ENCODE data around the gene CLCN1. TPM values are rescaled to one million over a fixed set of nuclear protein-coding genes. Genes with fewer than 3 reads are reported as not detected.
A peak's percentile ranks its signal among the peaks of the same experiment; 100 is the strongest.

The CLCN1 gene
- total and polyA plus RNA-seq, 4 donors, result 0.06 to 0.68 (median 0.28) TPM; not detected in 1

DNA sequence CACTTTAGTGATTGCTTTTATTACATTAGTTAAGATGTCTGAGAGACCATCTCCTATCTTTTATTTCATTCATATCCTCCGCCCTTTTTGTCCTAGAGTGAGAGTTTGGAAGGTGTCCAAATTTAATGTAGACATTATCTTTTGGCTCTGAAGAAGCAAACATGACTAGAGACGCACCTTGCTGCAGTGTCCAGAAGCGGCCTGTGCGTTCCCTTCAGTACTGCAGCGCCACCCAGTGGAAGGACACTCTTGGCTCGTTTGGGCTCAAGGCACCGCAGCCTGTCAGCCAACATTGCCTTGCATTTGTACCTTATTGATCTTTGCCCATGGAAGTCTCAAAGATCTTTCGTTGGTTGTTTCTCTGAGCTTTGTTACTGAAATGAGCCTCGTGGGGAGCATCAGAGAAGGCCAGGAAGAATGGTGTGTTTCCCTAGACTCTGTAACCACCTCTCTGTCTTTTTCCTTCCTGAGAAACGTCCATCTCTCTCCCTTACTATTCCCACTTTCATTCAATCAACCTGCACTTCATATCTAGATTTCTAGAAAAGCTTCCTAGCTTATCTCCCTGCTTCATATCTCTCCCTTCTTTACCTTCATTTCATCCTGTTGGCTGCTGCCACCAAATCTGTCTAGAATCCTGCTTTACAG is 10.4 kb upstream of the CLCN1 start:
- peak in 2 of 6 donors; percentile 50 to 53 for DNase-seq (ENCODE audit: low read depth in 4 of 6, low spot score in 6 of 6)
- H3K27ac ChIP-seq (ENCODE audit: low read depth, low read length), result no peak overlapping the region

DNA sequence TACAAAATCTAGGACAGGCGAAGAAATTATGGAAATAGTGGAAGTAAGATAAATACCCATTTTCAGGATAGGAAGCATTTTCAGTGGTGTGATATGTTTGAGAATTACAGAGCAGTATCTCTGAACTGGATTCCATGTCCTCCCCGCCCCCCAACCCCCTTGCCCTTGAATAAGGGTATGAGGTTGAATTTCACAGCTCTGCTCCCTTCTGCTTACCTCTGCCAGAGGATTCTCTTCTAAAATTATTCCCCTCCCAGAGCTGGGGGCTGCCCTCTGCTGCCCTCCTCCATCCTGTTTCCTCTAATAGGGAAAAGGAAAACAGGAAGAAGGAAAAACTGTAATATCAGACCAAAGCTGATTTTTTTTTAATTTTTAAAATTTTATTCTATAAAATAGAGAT is 7.3 kb upstream of the CLCN1 start:
- H3K36me3 ChIP-seq (ENCODE audit: control insufficient read depth, insufficient read depth, low read length), result peaks cover 41% of the 10 kb centered on the region
- no peaks in the 10 kb centered on the region for H3K9me3 ChIP-seq (ENCODE audit: control insufficient read depth, insufficient read depth, low read length)
- H3K4me1 ChIP-seq (ENCODE audit: control insufficient read depth, insufficient read depth, low read length), result no peaks in the 10 kb centered on the region
- no peak overlapping the region for H3K27ac ChIP-seq (ENCODE audit: low read depth, low read length)
- H3K4me3 ChIP-seq (ENCODE audit: low read depth, low read length), result no peak overlapping the region
- 78% methylated on average over 1 of the region's 2 CpGs for WGBS (ENCODE audit: insufficient coverage)
- H3K27me3 ChIP-seq (ENCODE audit: control insufficient read depth, insufficient read depth, low read length), result no peaks in the 10 kb centered on the region
- DNase-seq (ENCODE audit: low read depth in 4 of 6, low spot score in 6 of 6), result no peak

More for the DNA sequence above, 10.4 kb upstream of the CLCN1 start:
- H3K36me3 ChIP-seq (ENCODE audit: control insufficient read depth, insufficient read depth, low read length), result peaks cover 43% of the 10 kb centered on the region
- no peaks in the 10 kb centered on the region for H3K27me3 ChIP-seq (ENCODE audit: control insufficient read depth, insufficient read depth, low read length)
- 69% methylated on average over 9 of the region's 10 CpGs for whole genome bisulfite sequencing (ENCODE audit: insufficient coverage)
- no peaks in the 10 kb centered on the region for H3K9me3 ChIP-seq (ENCODE audit: control insufficient read depth, insufficient read depth, low read length)
- H3K4me1 ChIP-seq (ENCODE audit: control insufficient read depth, insufficient read depth, low read length), result no peaks in the 10 kb centered on the region
- H3K4me3 ChIP-seq (ENCODE audit: low read depth, low read length), result no peak overlapping the region

GRCh38 chr7:143314127-143314526 is 1.8 kb upstream of the CLCN1 start:
- no peaks in the 10 kb centered on the region for H3K9me3 ChIP-seq (ENCODE audit: control insufficient read depth, insufficient read depth, low read length)

DNA sequence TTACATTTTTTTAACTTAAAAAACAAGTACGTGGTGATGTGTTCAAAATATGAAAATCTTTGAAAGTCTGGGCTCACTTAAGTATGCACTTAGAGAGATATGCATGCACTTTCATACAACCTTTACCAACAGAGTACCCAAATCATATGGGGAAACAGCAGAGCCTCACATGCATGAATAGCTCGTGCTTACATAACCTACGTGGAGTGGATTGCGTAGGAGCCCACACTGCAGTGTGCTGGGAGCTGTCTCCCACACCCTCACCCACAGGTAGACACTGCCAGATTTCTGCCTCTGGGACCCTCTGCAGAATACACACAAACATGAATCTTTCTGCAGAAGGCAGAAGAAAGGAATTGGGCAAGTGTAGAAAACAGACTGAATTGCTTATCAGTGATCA is 581 bp downstream of the CLCN1 start:
- no peak for DNase-seq (ENCODE audit: low read depth in 4 of 6, low spot score in 6 of 6)
- no peak overlapping the region for H3K27ac ChIP-seq (ENCODE audit: low read depth, low read length)
- 95% methylated on average over 4 of the region's 4 CpGs for WGBS (ENCODE audit: insufficient coverage)

More at GRCh38 chr7:143314127-143314526, 1.8 kb upstream of the CLCN1 start:
- H3K4me3 ChIP-seq (ENCODE audit: low read depth, low read length), result no peak overlapping the region
- H3K27me3 ChIP-seq (ENCODE audit: control insufficient read depth, insufficient read depth, low read length), result no peaks in the 10 kb centered on the region
- peaks cover 6% of the 10 kb centered on the region for H3K36me3 ChIP-seq (ENCODE audit: control insufficient read depth, insufficient read depth, low read length)
- no peaks in the 10 kb centered on the region for H3K4me1 ChIP-seq (ENCODE audit: control insufficient read depth, insufficient read depth, low read length)
- no peak overlapping the region for H3K27ac ChIP-seq (ENCODE audit: low read depth, low read length)
- DNase-seq (ENCODE audit: low read depth in 4 of 6, low spot score in 6 of 6), result no peak

GRCh38 chr7:143318661-143319060 is 2.8 kb downstream of the CLCN1 start:
- Histone ChIP-seq H3K4me3 (ENCODE audit: low read depth, low read length) (no peak overlapping the region), H3K27me3 (ENCODE audit: control insufficient read depth, insufficient read depth, low read length) (no peaks in the 10 kb centered on the region), H3K27ac (ENCODE audit: low read depth, low read length) (peak overlapping the region; percentile 33), H3K4me1 (ENCODE audit: control insufficient read depth, insufficient read depth, low read length) (peaks cover 6% of the 10 kb centered on the region), H3K9me3 (ENCODE audit: control insufficient read depth, insufficient read depth, low read length) (no peaks in the 10 kb centered on the region), H3K36me3 (ENCODE audit: control insufficient read depth, insufficient read depth, low read length) (no peaks in the 10 kb centered on the region)
- DNase-seq (ENCODE audit: low read depth in 4 of 6, low spot score in 6 of 6), result peak in 1 of 6 donors; percentile 24
- 61% methylated on average over 3 of the region's 5 CpGs for WGBS (ENCODE audit: insufficient coverage)

More for the DNA sequence above, 581 bp downstream of the CLCN1 start:
- no peaks in the 10 kb centered on the region for H3K27me3 ChIP-seq (ENCODE audit: control insufficient read depth, insufficient read depth, low read length)
- peaks cover 4% of the 10 kb centered on the region for H3K36me3 ChIP-seq (ENCODE audit: control insufficient read depth, insufficient read depth, low read length)
- H3K4me3 ChIP-seq (ENCODE audit: low read depth, low read length), result no peak overlapping the region
- no peaks in the 10 kb centered on the region for H3K4me1 ChIP-seq (ENCODE audit: control insufficient read depth, insufficient read depth, low read length)
- H3K9me3 ChIP-seq (ENCODE audit: control insufficient read depth, insufficient read depth, low read length), result no peaks in the 10 kb centered on the region

- DNase-seq (ENCODE audit: low read depth in 4 of 6, low spot score in 6 of 6), result no peak
- H3K27me3 ChIP-seq (ENCODE audit: control insufficient read depth, insufficient read depth, low read length), result no peaks in the 10 kb centered on the region
- H3K4me3 ChIP-seq (ENCODE audit: low read depth, low read length), result no peak overlapping the region
- peaks cover 7% of the 10 kb centered on the region for H3K4me1 ChIP-seq (ENCODE audit: control insufficient read depth, insufficient read depth, low read length)
- 86% methylated on average over 4 of the region's 9 CpGs for WGBS (ENCODE audit: insufficient coverage)
- H3K9me3 ChIP-seq (ENCODE audit: control insufficient read depth, insufficient read depth, low read length), result no peaks in the 10 kb centered on the region
- no peaks in the 10 kb centered on the region for H3K36me3 ChIP-seq (ENCODE audit: control insufficient read depth, insufficient read depth, low read length)
- H3K27ac ChIP-seq (ENCODE audit: low read depth, low read length), result no peak overlapping the region
Observed at GRCh38 chr7:143320620-143321019, 4.7 kb downstream of the CLCN1 start.

DNA sequence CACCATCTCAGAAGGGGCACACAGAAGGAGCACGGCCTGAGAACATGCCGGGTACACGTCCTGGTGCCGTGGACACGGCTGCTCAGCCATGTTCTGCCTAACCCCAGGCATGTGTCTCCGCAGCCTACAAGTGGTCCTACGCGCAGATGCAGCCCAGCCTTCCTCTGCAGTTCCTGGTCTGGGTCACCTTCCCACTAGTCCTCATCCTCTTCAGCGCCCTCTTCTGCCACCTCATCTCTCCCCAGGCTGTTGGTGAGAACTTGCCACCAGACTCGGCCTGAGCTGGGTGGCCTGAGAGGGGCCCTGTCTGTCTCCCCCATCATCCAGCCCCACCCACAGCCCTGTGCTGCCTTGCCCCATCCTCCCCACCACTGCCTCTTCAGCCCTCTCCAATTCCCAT is 5.3 kb downstream of the CLCN1 start:
- 95% methylated on average over 10 of the region's 10 CpGs for WGBS (ENCODE audit: insufficient coverage)
- Histone ChIP-seq H3K4me3 (ENCODE audit: low read depth, low read length) (no peak overlapping the region), H3K9me3 (ENCODE audit: control insufficient read depth, insufficient read depth, low read length) (no peaks in the 10 kb centered on the region), H3K27me3 (ENCODE audit: control insufficient read depth, insufficient read depth, low read length) (no peaks in the 10 kb centered on the region), H3K4me1 (ENCODE audit: control insufficient read depth, insufficient read depth, low read length) (peaks cover 7% of the 10 kb centered on the region), H3K27ac (ENCODE audit: low read depth, low read length) (no peak overlapping the region), H3K36me3 (ENCODE audit: control insufficient read depth, insufficient read depth, low read length) (no peaks in the 10 kb centered on the region)
- DNase-seq (ENCODE audit: low read depth in 4 of 6, low spot score in 6 of 6), result no peak

GRCh38 chr7:143321734-143322133 is 5.8 kb downstream of the CLCN1 start:
- peaks cover 7% of the 10 kb centered on the region for H3K4me1 ChIP-seq (ENCODE audit: control insufficient read depth, insufficient read depth, low read length)
- no peak overlapping the region for H3K27ac ChIP-seq (ENCODE audit: low read depth, low read length)
- no peak for DNase-seq (ENCODE audit: low read depth in 4 of 6, low spot score in 6 of 6)
- no peak overlapping the region for H3K4me3 ChIP-seq (ENCODE audit: low read depth, low read length)
- H3K27me3 ChIP-seq (ENCODE audit: control insufficient read depth, insufficient read depth, low read length), result no peaks in the 10 kb centered on the region
- no peaks in the 10 kb centered on the region for H3K36me3 ChIP-seq (ENCODE audit: control insufficient read depth, insufficient read depth, low read length)
- 98% methylated on average over 4 of the region's 4 CpGs for WGBS (ENCODE audit: insufficient coverage)
- H3K9me3 ChIP-seq (ENCODE audit: control insufficient read depth, insufficient read depth, low read length), result no peaks in the 10 kb centered on the region

DNA sequence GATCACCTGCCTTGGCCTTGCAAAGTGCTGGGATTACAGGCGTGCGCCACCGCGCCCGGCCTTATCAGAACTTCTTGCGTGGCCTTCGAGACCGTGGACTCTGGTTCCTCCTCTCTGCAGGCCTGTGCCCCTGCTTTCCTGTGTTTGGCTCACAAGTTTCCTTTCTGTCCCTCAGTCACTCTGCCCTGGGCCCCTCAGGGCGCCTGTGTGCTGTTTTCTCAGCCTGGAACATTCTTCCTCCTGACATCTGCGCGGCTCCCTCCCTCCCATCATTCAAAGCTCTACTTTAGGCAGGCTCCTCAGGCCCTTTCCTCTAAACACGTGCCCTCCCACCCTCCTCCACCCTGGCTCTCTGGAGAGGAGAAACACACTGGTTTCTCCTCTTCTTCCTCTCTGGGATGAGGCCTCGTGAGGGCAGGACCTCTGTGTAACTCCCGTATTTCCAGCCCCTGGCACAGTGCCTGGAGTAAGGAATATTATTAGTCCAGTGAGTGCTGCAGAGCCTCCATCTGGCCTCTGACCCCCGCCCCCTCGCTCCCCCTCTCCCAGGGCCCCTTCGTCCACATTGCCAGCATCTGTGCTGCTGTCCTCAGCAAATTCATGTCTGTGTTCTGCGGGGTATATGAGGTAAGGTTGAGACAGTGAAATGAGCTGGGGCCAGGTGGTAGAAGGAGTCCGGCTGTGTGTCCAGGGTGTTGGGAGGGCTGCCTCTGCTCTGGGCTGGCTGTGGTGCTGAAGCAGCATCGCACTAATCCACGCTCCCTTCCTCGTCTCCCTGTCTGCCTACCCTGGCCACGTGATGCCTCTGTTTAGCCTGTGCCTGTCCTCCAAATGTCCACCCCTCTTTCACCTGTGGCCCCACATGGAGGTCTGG is 7.1 kb downstream of the CLCN1 start:
- peak in 1 of 6 donors; percentile 39 for DNase-seq (ENCODE audit: low read depth in 4 of 6, low spot score in 6 of 6)
- Histone ChIP-seq H3K4me3 (ENCODE audit: low read depth, low read length) (no peak overlapping the region), H3K27me3 (ENCODE audit: control insufficient read depth, insufficient read depth, low read length) (no peaks in the 10 kb centered on the region), H3K4me1 (ENCODE audit: control insufficient read depth, insufficient read depth, low read length) (peaks cover 7% of the 10 kb centered on the region), H3K36me3 (ENCODE audit: control insufficient read depth, insufficient read depth, low read length) (no peaks in the 10 kb centered on the region), H3K27ac (ENCODE audit: low read depth, low read length) (peak overlapping the region; percentile 29), H3K9me3 (ENCODE audit: control insufficient read depth, insufficient read depth, low read length) (no peaks in the 10 kb centered on the region)
- 78% methylated on average over 18 of the region's 23 CpGs for WGBS (ENCODE audit: insufficient coverage)

All from spinal cord (tissue), 10 donors.